ENCODE results near the gene CSMD2.

- TF ChIP-seq CTCF (conservative IDR thresholded peaks at IDR 0.05; ENCODE audit: low read depth, low read length) (no peak), EZH2 (IDR thresholded peaks at IDR 0.05; ENCODE audit: borderline replicate concordance, low read depth, low read length, poor library complexity, severe bottlenecking) (no peak)
Observed at GRCh38 chr1:33867684-33868083, 297.3 kb downstream of the CSMD2 start.
